ENCODE results near the gene INPP5D.
"Not testable (repeated sequence)": the region's sequence is repeated elsewhere in the genome, so short reads cannot be mapped to it uniquely, and the experiment has no call there.

INPP5D gene

DNA sequence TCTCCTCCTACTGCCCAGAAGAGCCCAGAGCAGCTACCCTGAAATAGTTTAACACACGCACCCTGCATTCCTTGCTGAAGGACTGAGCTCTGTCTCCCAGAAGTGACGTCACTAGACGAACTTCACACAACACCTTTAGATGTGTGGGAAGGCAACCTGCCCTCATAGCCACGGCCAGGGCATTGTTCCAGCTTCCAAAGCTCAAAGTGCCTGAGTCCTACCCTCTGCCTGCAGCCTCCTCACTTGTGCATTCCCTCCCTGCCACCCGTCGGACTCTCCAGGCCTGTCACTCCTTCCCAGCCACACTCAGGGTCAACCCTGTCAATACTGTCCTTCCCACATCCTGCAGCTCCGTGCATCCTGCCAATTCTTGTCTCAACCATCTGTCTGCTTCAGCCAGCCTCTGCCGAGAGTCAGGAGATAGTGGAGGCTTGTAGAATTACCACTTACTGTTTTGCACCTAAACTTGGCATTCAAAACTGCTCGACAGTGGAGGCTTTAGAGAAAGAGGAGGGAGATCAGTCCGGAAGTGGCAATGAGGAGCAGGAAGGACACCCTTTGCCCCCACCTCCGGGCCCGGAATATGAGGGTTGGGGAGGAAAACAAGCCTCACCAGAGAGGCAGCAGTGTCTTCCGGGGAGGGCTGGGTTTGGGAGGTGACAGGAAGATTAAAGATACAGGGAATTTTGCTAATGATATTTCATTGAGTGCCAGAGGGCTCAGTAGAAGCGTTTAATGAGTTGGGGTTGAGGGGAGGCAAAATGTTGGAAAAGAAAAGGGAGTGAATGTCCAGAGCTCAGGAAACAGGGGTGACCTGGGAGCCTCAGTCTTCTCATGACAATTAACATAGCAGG lies 119.1 kb downstream of the INPP5D start:
- DNase-seq (ENCODE audit: low spot score) = no peak

DNA sequence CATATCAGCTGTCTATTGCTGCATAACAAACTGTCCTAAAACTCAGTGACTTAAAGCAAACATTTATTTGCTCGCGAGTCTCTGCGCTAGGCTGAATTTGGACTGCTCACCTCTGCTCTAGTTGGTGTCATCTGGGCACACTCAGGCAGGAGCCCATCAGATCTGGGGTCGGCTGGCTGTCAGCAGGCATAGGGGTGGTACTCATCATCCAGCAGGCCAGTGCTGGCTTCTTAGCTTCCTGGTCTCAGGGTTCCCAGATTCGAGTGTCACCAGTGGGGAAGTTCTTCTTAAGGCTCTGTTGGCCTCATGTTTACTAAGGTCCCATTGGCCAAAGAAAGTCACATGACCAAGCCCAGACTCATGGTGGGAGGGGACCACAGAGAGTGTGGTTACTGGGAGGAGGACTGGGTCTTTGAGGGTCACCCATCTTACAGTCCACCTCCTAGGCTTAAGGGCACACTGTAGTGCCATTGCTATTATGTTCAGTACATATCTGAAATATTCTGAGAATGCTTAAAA lies 119.8 kb downstream of the INPP5D start:
- no peak for DNase-seq (ENCODE audit: low spot score)

DNA sequence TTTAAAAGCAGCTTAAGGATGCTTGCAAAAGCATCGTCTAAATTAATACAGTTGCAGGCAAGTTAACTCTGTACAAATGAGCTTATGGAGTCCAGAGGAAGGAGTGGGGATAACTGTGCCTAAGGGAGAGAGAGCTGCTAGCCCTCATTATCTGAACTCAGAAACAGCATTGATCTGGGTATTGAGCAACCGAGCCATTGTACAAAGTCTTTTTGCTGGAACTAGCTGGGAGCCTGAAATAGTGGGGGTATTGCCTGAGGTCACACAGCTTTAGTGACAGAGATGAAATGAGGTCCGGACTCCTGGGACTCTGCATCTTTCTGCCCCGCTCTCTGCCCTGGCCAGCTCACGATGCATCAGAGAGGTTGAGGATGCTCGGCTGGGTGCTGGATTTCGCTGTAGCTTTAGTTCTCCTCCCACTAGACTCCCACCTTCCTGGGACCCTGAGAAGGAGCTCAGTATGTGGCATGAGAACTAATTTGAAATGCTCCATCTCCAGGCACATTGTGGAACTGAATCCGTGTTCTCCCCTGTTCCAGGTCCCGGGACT lies 123.8 kb downstream of the INPP5D start:
- no peak for DNase-seq (ENCODE audit: low spot score)

DNA sequence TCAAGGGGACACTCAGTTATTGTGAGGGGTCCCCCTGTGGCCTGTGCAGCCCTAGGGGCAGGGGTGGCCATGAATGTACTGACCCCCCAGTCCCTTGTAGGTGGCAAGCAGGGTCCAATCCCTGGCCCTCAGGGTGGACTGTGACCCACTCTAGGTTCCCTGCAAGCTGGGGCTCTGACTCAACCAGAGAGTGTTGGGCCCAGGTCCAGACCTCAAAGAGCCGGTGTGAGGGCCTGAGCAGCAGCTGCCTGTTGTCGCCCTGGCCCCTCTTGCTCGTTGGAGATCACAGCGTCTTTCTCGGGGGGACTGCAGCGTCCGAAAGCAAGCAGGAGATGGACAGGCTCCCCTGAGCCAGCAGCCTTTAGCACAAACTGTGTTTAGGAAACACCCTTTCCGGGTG lies 124.5 kb downstream of the INPP5D start:
- no peak for DNase-seq (ENCODE audit: low spot score)

DNA sequence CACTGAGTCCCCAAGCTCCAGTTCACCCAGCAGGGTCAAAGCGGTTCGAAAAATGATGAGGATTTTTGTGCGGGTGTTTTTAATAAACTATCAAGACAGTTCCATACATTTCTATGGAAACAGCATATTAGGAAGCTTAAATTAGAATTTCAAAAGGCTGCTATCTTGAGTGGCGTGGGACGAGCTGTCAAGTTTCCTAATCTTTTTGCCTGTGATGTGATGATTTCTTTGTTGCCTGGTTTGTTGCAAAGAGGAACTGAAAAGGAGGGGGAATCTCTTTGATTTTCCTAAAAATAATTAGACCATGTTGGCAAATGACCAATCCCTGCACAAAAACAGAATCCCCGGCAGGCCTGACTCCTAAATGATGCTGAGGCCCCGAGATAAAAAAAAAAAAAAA lies 125.2 kb downstream of the INPP5D start:
- DNase-seq (ENCODE audit: low spot score) = no peak

DNA sequence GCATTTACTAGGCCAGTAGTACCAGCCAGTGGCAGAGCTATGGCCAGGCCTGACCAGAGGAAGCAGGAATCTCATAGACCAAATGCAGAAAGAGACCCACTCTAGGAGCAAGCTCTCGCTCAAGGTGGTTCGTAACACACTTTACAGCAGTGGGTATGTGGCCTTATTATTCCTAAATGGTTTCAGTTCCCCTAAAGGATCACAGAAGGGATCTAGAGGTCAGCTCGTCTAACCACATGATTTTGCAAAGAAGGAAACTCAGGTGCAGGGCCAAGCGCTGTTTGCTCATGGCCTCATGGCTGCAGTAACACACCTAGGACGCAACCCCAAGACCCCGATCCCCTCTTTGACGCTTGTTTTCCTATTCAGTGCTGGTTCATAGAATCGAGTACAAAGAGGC lies 125.8 kb downstream of the INPP5D start:
- no peak for DNase-seq (ENCODE audit: low spot score)

DNA sequence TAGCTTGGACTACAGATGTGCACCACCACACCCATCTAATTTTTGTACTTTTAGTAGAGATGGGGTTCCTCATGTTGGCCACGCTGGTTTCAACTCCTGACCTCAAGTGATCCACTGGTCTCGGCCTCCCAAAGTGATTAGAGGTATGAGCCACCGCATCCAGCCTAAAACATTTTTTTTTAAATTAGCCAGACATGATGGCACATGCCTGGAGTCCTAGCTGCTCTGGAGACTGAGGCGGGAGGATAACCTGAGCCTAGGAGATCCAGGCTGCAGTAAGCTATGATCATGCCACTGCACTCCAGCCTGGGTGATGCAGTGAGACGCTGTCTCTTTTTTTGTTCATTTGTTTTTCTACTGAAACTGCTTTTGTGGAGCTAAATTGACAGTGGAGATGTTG lies 126.7 kb downstream of the INPP5D start:
- no peak for DNase-seq (ENCODE audit: low spot score)

DNA sequence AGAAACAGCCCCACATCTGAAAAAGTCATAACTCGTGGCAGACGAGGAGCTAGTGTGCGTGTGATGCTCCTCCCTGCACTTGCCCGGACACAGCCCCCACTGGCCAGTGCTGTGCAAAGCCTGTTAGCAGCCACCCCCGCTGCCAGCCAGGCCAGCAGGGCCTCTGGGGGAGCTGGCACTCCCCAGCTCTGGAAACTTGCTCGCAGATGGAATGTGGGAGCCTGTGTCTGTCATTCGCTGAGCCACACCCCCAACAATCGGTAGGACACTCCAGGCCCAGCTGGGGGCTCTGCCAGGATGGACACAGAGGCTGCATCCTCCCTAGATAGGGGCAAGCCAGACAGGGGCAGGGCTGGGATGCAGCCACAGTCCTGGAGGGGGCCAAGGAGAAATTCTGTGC lies 128.9 kb downstream of the INPP5D start:
- no peak for DNase-seq (ENCODE audit: low spot score)

DNA sequence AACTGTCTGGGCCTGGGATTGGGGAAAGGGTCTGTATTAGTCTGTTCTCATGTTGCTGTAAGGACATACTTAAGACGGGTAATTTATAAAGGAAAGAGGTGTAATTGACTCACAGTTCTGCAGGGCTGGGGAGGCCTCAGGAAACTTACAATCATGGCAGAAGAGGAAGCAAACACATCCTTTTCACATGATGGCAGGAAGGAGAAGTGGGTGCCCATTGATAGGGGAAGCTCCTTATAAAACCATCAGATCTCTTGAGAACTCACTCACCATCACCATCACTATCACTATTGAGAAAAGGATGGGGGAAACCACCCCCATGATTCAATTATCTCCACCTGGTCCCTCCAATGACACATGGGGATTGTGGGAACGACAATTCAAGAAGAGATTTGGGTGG lies 130.9 kb downstream of the INPP5D start:
- DNase-seq (ENCODE audit: low spot score) = not testable (repeated sequence)

DNA sequence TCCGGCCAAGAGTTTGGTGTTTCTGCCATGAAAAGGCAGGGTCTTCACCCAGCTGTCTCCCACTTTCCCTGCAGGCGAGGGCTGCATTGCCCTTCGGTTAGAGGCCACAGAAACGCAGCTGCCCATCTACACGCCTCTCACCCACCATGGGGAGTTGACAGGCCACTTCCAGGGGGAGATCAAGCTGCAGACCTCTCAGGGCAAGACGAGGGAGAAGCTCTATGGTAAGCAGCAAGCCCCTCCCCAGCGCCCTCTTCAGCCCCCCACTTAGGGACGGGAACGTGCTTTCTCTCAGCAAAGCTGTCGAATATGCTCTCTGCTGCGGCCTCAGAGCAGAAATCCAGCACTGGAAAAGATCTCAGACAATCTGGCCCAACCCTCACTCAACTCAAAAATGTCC lies 133.6 kb downstream of the INPP5D start:
- DNase-seq (ENCODE audit: low spot score) = no peak

DNA sequence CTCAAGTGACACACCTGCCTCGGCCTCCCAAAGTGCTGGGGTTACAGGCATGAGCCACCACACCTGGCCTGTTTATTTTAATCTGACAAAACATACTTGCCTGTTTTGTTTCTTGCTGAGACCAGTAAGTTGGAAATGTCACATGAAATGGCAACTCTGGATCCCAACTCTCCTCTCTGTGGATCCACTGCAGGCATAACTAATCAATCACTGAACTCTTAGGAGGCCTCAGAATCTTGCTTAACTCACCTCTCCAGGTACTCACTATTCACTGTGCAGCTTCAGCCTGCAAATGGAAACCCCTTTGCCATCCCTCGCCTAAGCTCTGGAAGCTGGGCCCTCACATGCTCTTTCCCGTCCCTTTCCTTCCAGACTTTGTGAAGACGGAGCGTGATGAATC lies 134.9 kb downstream of the INPP5D start:
- DNase-seq (ENCODE audit: low spot score) = no peak

DNA sequence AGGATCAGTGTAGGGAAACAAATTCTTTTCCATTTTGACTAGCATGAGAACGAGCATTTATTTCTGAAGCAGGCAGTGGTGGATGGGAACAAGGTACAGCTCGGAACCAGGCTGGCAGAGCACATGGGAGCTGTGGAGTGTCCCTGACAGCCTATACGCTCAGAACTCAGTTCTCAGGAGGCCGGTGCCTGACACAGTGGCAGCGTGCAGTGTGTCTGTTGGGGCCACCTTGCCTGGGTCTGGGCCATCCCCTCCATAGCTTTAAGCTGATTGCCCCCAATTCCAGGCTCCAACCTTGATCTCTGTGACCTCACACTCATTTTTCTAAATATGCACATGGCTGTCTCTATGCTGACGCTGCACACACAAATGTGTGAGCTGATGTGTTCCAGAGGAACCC lies 136.9 kb downstream of the INPP5D start:
- DNase-seq (ENCODE audit: low spot score) = no peak

DNA sequence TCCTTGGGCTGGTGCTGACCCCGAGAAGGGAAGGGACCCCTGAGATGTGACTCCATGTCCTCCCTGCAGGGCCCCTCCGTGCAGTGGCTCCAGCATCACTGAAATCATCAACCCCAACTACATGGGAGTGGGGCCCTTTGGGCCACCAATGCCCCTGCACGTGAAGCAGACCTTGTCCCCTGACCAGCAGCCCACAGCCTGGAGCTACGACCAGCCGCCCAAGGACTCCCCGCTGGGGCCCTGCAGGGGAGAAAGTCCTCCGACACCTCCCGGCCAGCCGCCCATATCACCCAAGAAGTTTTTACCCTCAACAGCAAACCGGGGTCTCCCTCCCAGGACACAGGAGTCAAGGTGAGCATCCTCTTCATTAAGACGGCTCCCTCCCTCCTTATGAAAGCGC lies 137.9 kb downstream of the INPP5D start:
- DNase-seq (ENCODE audit: low spot score) = no peak

DNA sequence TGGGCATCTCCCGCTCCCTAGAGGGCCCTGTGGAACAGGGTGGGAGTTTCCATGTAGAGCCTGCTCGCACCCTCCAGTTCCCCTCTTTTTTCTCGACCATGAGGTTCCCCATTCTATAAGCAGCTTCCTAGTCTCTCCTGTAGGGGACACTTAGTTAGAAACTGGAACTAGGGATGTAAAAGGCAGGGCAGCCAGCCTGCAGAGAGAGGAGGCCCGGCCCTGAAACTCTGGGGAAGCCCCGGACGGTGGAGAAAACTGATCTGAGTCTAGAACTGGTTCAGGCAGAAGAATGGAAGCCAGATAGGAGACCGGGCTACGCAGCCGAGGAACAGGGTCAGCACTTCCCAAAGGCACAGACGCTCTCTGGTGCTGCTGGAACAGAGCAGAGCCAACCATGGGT lies 139.7 kb downstream of the INPP5D start:
- DNase-seq (ENCODE audit: low spot score) = no peak

DNA sequence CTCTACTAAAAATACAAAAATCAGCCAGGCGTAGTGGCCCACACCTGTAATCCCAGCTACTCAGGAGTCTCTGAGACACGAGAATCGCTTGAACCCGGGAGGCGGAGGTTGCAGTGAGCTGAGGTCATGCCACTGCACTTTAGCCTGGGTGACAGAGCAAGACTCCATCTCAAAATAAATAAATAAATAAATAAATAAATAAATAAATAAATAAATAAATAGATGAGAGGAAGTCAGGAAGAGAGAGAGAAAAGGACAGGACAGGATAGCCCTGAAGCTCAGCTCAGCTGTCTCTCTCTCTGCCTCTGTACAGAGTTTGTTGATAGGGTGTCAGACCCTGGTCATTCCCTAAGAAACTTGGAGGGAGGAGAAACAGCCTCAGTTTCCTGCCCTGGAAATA lies 140.6 kb downstream of the INPP5D start:
- DNase-seq (ENCODE audit: low spot score) = not testable (repeated sequence)

DNA sequence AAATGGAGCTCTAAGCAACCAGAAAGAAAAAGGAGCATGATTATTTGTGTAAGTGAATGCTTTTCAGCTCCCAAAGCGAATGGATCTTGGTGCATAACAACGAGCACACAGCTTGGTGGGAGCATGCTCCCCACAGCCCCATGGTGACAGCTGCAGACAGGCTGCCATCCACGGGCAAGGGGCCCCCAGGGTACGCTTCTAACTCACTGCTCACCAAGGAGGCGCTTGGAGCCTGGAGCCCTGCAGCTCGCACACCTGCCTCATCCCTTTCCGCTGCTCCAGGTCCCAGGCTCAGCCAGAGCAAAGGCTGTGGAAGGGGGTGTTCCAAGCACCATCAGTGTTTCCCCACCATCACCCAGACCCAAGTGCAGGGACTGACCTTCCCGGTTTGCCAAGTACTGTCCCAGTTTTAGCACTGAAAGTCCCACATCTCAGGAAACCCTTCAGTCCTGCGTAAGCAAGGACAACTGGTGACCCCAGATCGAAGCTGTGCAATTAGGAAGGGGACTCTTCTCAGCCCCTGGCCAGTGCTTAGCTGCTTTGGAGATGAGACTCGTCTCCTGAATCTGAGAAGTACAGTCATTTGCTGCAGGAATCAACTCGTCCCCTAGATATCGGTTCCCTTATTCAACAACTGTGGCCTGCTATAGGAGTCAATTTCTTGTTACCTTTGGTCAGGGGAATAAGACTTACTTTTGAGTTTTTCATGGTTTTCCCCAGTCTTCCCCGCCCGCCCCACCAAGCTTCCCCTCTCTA lies 141.3 kb downstream of the INPP5D start:
- DNase-seq (ENCODE audit: low spot score) = no peak

DNA sequence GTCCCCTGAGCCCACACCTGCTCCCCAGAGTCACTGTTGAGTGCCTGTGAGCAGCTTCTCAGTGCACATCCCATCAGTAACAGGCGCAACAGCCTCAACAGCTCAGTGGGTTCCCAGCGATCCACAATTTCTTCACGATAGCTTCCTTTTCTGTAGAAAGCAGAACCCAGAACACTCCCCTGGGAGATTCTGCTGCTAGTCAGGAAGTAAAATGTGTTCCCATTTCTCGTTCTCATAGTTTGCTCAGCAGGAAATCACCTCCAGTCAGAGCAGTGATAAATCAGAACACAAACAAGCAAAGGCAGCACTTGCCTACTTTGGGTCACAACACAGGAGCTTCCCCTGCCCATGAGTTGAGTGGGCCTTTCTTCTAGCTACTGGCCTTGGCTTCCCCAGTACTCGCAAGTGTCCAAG lies 142.4 kb downstream of the INPP5D start:
- DNase-seq (ENCODE audit: low spot score) = no peak

DNA sequence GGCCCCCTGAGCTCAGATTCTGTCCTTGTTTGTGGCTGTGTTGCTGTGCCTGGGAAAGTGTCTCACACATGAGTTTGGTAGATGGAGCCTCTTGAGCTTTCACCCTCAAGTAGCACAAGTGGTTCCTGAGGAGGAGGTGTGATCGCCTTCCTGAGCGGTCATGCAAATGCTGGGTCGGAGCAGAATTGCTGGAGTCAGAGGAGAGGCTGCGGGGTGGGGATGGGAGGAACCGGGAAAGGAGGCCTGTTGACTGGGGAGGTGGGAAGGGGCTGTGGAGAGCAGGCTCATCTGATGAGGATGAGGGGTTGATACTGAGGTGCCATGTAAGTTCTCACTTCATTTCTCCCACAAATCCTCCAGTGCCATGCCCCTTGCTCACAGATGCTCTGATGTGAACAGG lies 142.9 kb downstream of the INPP5D start:
- DNase-seq (ENCODE audit: low spot score) = no peak

DNA sequence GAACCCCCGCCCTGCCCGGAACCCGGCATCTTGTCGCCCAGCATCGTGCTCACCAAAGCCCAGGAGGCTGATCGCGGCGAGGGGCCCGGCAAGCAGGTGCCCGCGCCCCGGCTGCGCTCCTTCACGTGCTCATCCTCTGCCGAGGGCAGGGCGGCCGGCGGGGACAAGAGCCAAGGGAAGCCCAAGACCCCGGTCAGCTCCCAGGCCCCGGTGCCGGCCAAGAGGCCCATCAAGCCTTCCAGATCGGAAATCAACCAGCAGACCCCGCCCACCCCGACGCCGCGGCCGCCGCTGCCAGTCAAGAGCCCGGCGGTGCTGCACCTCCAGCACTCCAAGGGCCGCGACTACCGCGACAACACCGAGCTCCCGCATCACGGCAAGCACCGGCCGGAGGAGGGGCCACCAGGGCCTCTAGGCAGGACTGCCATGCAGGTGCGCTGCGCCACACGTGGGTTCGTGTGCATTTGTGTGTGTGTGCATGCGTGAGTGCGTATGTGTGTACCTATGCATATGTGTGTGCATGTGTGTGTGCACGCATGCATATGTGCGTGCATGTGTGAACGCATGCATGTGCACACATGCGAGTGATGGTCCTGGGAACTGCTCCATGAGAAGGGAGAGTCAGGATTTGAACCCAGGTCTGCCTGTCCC lies 144.3 kb downstream of the INPP5D start:
- DNase-seq (ENCODE audit: low spot score) = no peak

DNA sequence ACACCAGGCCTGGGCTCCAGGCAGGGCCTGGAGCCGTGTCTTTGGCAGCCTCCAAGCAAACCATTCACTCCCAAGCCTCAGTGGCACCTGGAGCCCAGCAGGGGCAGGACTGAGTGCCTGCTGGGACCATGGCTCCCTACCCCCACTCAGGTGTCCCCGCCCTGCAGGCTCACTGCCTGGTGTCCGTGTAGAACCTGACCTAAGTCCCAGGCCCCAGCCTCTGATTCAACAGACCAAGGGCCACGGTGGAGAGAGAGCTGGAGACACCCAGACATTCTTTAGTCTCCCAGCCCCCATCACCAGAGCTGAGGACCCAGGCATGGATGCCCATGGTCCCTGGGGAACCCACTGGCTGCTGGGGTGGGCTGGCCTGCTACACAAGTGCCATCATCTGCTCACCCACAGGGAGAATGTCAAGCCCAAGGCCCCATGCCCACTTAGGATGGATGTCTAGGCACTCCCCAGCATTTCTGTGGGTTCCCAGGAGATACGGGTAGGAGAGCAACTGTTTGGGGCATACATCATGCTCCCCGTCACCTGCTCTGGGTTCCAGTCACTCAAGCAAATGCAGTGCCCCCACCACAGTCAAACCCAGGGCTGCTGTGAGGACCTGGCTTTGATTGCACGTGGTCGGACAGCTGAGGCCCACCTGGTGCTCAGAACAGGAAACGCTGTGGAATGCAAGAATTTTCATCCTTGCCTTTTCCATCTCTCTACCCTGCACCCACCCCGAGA lies 148.4 kb downstream of the INPP5D start:
- no peak for DNase-seq (ENCODE audit: low spot score)

DNA sequence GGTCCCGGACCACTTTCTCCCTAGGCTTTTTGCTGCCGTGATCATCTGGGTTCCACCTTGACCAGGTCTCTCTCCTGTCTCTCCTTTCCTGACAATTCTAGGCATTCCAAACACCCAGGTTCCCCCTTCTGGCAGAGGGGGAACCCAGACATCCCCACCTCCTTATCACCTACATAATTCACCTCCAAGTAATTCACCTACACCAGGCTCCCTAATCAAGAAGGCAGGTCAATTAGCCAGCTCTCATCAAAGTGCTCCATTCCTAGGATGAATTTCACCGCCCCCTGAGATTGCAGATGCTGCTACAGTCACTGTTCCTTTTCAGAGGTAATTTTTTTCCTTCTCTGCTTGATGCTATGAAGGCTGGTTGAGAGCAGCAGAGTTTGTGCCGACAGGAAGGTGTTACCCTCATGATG lies 149.0 kb downstream of the INPP5D start:
- no peak for DNase-seq (ENCODE audit: low spot score)
